CD4-positive, alpha-beta T cell treated with Interleukin-2 at 100 ng/mL for 4 hours (primary cell): ENCODE measurements around the gene RSL24D1.

Source experiments
- DNase-seq: peaks from one replicate; pipeline ENCODE4 v3.0.0-alpha.2; 2020; ENCODE audit warnings: low spot score

RSL24D1 gene

DNA sequence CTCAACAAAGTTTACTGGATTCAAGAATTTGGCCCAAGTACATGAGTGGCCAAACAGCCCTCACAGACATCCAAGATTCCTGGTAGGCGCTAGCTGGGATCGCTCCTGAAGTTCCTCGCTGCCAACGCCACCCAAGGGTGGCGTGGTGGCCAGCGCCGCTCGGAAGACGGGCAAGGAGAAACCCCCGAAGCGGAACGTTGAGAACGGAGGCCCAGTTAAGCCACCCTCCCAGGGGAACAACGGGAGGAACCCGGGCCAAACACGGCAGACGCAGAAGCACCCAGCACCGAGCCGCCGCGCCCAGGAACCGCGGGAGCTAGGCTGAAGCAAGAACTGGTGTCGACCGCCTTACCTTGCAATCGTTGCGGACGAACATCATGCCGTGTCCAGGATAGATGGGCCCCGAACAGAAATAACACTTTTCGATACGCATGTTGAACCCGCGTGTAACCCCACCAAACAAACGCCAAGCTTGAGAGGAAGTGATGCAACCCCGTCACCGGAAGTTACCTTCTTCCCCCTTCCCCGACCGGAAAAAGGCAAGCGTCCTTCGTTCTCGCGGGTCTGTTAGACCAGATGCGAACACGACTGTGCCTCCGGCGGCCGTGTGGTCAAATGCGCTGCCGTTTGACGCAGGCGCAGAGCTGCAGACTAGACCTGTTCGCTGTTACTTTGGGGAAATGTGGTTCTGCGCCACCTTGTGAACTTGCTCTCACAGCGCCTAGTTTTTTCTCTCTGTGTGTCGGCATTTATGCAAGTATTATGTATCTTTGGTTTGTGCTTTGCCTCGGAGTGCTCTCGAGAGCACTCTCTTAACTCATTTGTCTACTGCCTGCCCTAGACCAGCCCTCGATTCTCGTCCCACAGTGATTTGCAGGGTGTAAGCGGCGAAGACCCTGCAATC, at the start of gene RSL24D1:
Gene RSL24D1, minus strand, starts transcription at position 484 of the 904 bp plus-strand sequence. Its CDS starts 51 bp downstream, at position 433.
- DNase-seq = peak; percentile 97

DNA sequence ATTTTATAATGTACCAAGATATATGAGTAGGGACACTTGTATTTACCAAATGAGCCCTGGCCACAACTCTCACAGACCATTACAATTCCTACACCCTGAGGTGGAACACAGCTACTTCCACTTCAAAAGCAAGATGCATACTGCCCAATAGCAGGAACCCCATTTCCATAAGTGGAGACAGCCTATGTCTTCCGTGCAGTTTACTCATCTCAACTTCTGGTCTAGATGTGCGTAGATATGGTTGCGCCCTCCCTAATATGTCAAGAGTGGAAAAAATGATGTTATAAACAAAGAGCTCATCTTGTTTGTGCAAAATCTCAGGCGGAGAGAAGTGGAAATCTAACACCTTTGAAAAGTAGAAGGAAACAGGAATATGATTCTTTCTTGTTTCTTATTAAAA, 48.3 kb upstream of the RSL24D1 start:
- no peak for DNase-seq

DNA sequence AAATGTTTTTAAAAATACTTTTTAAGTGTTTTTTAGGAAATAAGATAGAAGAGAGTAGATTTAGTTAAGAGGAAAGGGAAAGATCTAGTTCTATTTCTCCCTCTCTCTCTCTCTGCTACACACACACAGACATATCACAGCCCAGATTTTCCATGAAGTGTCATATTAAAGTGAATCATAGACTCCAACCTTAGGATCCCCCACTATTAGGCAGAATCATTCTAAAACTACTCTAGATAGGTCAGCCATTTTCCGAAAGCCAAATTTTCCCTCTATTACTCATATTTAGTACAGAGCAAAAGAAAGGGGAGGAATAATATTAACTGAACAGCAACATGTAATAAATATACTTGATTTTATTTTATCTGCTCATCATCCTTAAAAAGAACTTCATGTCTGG, 45.1 kb upstream of the RSL24D1 start:
- DNase-seq = no peak

DNA sequence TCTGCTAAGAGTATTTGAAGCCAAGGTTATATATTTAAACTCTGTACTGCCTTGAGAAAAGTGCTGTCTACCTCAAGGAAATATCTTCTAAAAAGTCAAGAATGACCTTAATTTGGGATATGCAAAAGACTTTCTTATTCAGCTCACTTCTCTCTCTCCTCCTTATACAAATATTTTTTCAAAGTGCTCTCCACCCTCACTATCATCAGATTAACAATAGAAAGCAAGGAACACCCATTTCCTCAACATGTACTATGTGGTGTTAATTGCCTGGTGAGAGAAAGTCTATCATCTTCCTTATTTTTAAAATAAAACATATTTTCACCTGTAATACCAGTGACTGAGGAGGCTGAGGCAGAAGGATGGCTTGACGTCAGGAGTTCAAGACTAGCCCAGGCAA, 44.4 kb upstream of the RSL24D1 start:
- no peak for DNase-seq

DNA sequence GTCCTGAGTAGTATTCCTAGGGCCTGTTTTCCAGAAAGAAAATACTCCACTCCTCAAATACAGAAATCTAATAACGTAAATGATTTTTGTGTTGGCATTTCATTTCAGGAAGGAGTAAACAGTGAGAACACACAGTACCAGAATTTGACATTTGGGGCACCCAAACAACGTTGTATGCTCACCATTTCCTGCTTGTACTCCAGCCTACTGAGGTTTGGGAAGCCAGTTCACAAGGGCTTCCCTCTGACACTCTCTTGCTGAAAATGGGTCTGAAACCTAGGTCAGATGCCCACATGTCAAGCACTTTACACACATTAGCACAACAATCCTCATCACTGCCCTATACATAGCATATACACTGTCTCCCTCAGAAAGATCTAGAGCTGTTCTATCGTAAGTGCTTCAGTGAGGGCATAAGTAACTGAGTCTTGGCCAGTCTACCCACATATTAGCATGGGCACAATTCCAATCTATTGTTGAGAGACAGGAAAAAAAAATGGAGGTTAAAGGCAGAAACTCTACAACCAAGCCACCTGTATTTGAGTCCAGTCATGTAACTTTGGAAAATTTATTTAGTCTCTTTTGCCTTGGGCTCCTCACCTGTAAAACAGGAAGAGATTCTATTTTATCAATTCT, 43.5 kb upstream of the RSL24D1 start:
- no peak for DNase-seq

DNA sequence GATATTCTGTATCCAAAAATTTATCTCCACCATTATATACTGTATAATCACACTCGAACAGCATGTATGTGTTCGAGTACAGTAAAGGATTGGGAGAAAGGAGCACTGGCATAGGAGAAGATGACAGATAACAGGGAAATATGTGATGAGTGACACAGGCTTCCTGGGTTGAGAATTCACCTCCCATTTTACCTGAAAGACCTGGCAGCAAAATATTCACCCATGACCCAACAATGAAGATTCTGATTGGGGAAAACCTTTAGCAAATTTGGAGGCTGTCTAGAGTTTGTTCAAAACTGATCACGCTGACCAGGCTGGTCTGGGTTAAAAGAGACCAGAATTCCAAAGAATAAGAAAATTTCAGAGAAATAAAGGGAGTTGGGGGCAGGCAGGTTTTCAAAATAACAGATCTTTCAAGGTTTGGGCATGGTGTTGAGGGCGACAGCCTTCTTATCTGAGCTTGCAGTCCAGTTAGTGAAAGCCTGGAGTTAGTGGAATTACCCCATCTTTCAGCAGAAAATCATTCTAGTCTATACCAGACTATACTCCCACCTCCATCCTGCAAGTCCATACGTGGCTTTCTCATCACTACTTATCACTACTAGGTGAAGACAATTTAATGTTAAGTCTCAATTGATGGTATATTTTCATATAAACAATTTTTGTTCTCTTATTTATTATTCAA, 42.8 kb upstream of the RSL24D1 start:
- DNase-seq = no peak

DNA sequence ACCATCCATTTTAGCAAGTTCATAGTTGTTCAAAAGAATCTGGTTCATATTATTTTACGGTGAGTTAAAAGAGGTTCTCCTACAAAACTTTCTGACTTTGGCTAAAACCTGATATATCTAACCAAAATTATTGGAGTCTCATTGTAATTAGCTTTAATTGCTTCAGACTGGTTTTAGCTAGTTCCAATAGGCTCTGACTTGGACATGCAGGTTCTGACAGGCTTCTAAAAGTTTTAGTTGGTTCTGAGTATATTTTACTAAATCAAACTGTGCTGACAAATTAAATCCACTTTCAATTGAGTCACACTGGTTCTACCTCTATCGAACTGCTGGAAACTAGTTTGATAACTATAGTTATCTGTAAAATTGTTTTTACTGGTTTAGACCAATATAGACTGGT, 42.1 kb upstream of the RSL24D1 start:
- DNase-seq = no peak

DNA sequence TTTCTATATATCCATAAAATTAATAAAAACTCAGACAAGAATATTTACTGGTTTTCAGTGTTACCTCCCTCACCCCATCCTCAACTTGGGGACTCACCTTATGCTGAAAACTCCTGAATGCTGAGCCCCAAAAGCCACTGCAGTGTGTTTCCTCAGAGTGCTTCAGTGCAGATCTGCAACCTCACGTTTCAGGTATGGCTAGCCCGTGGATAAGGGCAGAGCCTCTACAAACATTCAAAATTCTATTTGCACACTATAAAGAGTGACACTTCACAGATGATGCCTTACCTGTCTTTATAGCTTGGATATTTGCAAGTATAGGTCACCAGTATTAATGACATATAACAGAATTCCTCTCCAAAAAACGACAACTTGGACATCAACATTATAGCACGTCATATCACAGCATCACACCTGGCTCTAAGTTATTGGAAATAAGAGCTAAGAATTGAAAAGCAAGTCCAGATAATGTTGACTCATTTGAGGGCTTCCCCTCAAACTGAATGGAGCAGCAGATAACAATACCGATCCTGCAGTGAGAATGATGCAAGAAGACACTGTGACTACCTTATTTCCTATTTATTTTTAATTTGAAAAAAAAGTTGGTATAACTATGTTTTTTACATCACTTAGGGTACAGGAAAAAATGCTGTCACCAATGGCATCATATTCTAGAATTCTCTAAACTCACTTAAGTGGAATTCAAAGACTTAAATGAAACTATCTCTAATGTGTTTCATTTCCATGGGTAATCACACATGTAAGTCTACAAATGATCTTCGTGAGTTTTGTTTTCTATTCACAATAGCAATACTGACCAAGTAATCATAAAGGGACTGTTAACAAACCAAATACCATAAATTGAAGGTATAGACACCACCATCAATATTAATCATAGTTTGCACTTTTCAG, 40.7 kb upstream of the RSL24D1 start:
- no peak for DNase-seq

DNA sequence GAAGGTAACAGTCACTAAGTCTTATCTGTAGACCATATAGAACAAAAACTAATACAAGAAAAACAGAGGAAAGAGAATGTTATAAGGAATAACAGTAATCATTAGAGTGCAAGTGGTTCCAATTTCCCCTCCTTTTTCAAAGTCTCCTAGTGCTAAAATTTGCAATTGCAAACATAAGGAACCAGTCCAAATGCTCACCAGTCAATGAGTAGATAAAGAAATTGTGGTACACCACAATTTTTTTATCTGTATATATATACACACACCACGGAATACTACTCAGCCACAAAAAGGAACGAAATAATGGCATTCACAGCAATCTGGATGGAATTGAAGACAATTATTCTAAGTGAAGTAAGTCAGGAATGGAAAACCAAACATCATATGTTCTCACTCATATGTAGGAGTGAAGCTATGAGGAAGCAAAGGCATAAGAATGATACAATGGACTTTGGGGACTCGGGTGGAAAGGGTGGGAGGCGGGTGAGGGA, 38.9 kb upstream of the RSL24D1 start:
- no peak for DNase-seq

DNA sequence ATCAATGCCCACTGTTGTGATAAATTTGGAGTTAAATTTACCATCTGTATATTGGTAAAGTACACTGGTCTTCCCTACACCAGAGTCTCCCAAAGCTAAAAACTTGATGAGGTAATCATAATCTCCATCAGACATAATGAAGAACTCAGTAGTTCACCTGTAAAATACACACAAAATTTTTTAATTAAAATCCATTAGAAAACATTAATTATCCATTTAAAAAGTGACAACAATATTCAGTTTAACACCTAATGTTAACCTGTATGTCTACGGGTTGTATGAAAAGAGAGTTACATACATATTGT, 38.0 kb upstream of the RSL24D1 start:
- DNase-seq = no peak

DNA sequence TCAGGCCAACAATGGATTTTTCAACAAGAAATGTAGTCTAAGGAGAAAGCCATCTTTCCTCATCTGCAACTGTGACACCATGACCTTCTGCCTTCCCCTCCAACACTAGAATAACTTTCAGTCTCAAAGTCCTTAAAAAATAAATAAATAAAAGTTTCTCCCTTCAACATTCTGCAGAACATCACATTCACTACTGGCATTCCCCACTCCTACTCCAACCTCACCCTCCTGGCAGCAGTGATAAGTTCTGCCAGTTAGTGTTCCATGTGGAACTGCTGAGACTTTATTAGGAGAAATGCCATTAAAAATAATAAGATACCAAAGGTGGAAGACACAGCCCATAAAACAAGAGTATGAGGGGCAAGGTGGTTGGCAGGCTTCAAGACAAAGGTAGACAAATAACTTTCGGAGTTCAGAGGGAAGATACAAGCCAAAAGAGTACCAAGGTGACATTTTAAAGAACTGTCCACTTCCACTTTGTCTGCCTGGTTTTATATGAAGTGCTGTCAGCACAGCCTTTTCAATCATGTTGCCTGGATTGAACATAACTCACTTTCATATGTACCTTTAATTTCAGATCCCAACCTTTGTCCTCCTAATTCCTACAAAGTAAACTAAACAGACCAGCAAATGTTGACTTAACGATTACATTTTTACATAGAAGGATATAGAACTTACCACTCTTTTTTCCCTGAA, 37.5 kb upstream of the RSL24D1 start:
- no peak for DNase-seq

DNA sequence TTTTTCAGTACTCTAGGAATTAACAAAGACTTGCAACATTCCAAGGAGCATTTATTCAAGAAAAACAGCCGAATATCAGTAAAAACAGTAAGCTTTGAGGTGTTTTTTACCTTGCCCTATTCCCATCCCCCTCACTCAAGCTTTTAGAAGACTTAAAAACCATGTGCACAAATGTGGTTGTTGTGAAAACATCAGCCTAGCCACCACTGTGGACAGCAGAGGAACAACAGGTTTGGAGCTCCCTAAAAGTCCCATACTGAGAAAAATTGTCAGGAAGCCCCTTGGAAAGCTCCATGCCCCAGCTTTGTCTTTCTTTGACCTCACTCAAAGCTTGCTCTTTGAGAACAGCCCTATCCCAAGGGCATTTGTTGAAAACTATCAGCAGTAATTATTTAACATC, 34.7 kb upstream of the RSL24D1 start:
- no peak for DNase-seq

DNA sequence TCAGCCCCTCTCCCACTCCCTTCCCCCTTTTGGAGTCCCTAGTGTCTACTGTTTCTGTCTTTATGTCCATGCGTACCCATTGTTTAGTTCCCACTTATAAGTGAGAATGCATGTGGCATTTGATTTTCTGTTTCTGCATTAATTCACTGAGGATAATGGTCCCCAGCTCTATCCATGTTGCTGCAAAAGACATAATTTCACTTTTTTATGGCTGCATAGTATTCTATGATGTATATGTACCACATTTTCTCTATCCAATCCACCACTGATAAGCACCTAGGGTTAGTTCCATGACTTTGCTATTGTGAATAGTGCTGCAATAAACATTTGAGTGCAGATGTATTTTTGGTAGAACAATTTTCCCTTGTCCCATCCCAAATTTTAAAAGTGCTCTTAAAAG, 34.2 kb upstream of the RSL24D1 start:
- no peak for DNase-seq

DNA sequence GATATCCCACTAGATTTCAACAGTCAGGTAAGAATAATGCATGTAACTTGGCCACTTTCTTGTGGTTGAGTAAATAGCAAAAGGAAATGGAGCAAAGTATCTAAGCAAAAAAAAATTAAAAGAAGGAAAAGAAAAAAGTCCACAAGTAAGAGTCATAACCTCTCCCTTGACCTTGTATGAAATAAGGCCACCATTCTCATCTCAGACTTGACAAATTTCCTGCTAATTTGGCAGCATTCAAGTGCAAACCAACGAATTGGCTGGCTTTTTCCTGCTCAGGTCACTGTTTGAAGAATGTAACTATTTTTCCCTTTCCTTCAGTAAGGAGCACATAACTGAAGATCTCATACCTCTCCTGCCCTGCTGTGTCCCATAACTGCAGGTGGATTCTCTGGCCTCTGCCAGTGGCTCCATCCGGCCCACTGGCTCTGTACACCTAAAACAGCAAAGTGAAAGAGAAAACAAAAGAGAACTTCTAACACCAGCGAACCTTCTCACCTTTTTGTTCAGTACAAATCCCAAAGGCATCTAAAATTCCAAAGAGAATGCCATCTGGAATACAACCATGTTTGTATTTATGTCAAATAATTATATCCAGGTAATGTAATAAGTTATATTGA, 33.4 kb upstream of the RSL24D1 start:
- no peak for DNase-seq

DNA sequence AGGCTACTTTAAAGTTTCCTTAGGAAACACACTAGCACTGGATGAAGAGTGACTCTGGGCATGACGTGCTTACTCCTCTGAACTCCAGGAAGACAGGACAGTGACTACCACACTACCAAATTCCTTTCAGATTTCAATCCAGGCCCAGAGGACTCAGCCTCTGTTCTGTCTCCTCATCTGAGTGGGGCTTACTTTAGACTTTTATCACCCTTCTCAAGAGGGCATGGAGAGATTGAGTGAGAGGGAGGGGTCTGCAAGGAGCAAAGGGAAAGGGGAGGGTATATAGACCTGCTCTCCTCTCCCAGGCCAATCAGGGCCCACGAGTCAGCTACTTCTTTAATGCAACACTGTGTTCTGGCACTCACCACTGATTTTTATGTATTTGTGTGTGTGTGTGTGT, 29.4 kb upstream of the RSL24D1 start:
- no peak for DNase-seq

DNA sequence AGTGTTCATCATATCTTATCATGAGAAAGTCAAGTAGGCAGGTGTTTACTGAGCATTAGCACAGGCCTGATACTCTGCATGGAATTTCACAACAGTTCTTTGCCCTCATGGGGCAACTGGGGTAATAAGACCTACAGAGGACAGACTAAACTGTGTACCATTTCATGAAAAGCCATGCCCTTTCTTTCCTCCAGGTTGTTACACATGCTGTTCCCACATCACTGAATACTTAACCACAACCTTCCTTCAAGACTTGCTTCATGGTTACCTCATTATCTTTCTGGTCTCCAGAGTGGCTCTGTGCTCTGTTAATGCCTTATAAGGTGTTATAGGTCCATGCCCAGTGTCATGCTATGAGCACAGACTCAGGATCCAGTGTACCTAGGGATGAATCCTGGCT, 28.2 kb upstream of the RSL24D1 start:
- DNase-seq = peak; percentile 47

DNA sequence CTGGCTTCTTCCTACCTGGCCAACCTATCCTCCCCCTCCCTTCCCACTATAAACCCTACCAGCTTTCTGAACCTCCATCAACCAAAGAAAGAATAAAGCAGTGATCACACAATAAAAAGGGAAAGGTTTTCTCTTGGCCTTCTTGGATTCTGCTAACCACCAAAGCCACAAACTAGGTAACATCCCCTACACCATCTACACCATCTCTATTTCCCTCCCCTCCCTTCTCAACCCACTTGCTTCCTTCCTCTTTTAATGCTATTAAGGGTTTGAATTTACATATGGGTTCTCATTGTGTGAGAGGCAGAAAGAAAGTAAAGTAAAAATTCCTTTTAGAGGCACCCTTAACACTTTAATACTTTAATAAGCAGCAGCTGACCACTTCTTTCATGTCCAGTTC, 25.8 kb upstream of the RSL24D1 start:
- no peak for DNase-seq

DNA sequence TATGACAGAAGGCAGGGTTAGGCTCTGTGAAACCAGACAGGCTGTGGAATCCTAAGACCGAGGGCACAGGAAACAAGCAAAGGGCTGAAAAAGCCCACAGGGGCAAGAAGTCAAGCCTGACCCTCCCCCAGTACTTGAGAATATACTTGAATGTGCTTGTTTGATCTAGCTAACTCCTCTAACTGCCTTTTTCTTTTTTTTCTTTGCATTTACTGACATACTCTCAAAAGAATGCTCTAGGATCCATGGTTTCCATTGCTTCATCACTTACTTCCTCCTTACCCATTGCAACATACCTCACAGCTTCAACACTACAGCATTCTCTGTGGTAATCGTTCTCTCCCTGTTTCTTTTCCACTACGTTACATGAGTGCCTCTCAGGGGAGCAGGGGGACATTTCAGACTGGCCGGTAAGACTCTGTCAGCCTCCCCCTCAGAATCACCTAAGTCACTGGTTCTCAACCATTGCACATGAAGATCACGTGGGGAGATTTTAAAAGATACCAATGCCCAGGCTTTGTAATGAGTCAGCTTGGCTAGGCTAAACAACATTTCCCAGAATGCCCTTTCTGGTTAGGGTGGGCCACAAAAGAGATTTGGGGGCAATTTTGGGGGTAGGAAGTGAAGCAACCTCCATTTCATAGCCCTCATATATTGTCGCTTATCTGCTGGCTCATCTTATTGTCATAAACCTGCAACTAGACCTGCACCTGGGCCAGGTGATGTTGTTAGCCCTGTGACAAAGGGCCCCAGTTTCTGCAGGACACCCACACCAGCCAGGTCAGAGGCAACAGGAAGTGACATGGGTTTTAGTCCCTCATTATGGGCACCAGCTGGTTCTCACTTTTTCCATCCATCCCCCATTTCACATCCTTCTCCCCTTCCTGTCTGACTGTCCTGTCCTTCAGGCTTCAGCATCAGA, 24.6 kb upstream of the RSL24D1 start:
- DNase-seq = peak; percentile 74

DNA sequence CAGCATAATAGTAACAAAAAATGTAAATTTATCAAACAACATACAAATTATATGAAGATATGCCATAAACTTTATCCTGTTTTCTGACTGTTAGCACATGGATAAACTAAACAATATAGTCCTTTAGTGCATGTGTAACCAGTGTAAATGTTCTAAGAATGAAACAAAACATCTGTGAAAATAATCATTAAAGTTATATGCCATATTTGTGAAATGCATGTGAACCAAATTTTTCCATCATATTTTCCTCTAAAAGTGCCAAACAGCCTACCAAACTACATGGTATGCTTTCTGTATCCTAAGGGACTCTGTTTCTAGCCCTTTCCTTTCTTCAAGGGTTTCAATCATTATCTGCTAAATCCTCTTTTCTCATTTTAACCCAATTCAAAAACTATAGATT, 23.9 kb upstream of the RSL24D1 start:
- DNase-seq = no peak

DNA sequence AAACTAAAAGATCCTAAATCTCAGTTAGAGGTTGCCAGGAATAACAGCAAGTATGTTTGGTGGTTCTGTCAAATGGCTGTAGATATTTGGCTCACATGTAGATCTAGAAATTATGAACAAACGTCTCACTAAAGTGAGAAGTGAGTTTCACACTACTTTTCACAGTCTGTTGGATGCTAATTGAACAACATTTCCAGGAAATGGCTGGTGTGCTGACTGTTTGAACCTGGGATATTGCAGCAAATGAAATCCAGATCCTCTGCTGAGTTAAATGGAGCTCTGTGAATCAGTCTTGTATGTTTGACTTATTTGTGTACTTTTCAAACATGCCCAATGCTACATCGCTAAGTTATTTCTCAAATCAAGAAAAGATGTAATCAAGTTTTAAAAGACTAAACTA, 21.3 kb upstream of the RSL24D1 start:
- peak; percentile 28 for DNase-seq
